SK-N-SH (cell line): ENCODE measurements around the gene ZHX3. TPM values are rescaled to one million over a fixed set of nuclear protein-coding genes. Genes with fewer than 3 reads are reported as not detected.
A peak's percentile ranks its signal among the peaks of the same experiment; 100 is the strongest.

Experiments
- CTCF ChIA-PET: fragments of 300-600, 350-600 bp; formaldehyde crosslinking; extraction: SDS; loops from one replicate; lab custom pipeline; 2021; lab: Yijun Ruan, JAX
- POLR2A ChIA-PET: fragments of 350-600 bp; sonication (Branson Sonifier 250); formaldehyde crosslinking; extraction: SDS; loops from one replicate; lab custom pipeline; 2020; ENCODE audit warnings: antibody characterized with exemption, inconsistent platforms; lab: Yijun Ruan, JAX
- DNase-seq: peaks from one replicate; pipeline ENCODE4 v3.0.0; 2012
- H2AFZ ChIP-seq: fragments of 200-600 bp; sonication (generic); 2 replicates; pipeline ENCODE4 v1.8.1; 2016; ENCODE audit warnings: antibody characterized with exemption, mild to moderate bottlenecking, low read depth
- H3F3A ChIP-seq: fragments of 200-600 bp; sonication (generic); replicated peaks from 2 replicates; pipeline ENCODE3; 2016; ENCODE audit warnings: antibody characterized with exemption, mild to moderate bottlenecking; ENCODE audit not compliant: insufficient read depth
- H3K27ac ChIP-seq, 2 experiments: fragments of 200-500 bp in 1 of 2; fragments of 200-600 bp in 1 of 2; sonication (Bioruptor generic) in 1 of 2; sonication (generic), shearing (Covaris generic) in 1 of 2; 2 replicates each; pipeline versions ENCODE4 v1.5.1 to v1.6.1; 2014 to 2016; ENCODE audit warnings: low read depth in 2 of 2, inconsistent platforms in 1 of 2, low read length in 1 of 2, mild to moderate bottlenecking in 1 of 2, mixed read lengths in 1 of 2
- H3K27me3 ChIP-seq: fragments of 200-600 bp; sonication (generic), shearing (Covaris generic); 2 replicates; pipeline ENCODE4 v1.6.1; 2016; ENCODE audit warnings: mixed run types; ENCODE audit not compliant: insufficient read depth
- H3K36me3 ChIP-seq, 2 experiments: fragments of 200-500 bp in 1 of 2; fragments of 200-600 bp in 1 of 2; sonication (Bioruptor generic) in 1 of 2; sonication (generic) in 1 of 2; replicated peaks in 1 of 2; 2 replicates each; pipeline versions ENCODE3 to v1.5.1; 2014 to 2016; ENCODE audit warnings: low read length in 1 of 2, mild to moderate bottlenecking in 1 of 2; ENCODE audit not compliant: insufficient read depth in 2 of 2, control insufficient read depth in 1 of 2
- H3K4me1 ChIP-seq, 2 experiments: fragments of 200-500 bp in 1 of 2; fragments of 200-600 bp in 1 of 2; sonication (Bioruptor generic) in 1 of 2; sonication (generic), shearing (Covaris generic) in 1 of 2; 2 replicates each; pipeline versions ENCODE4 v1.5.1 to v1.6.1; 2014 to 2016; ENCODE audit warnings: low read depth in 1 of 2, low read length in 1 of 2, mixed run types in 1 of 2; ENCODE audit not compliant: insufficient read depth in 2 of 2, control insufficient read depth in 1 of 2
- H3K4me2 ChIP-seq: fragments of 200-600 bp; sonication (generic), shearing (Covaris generic); 2 replicates; pipeline ENCODE4 v1.6.1; 2017; ENCODE audit warnings: mixed run types
- H3K4me3 ChIP-seq, 2 experiments: fragments of 200-500 bp in 1 of 2; fragments of 200-600 bp in 1 of 2; sonication (Bioruptor generic) in 1 of 2; sonication (generic), shearing (Covaris generic) in 1 of 2; 2 replicates each; pipeline versions ENCODE4 v1.5.1 to v1.8.1; 2014 to 2016; ENCODE audit warnings: low read depth in 2 of 2, inconsistent platforms in 1 of 2, low read length in 1 of 2, mild to moderate bottlenecking in 1 of 2, mixed read lengths in 1 of 2, moderate library complexity in 1 of 2
- H3K79me2 ChIP-seq: fragments of 200-600 bp; sonication (generic); 2 replicates; pipeline ENCODE4 v1.8.1; 2017; ENCODE audit warnings: mild to moderate bottlenecking; ENCODE audit not compliant: insufficient read depth
- H3K9ac ChIP-seq: fragments of 200-600 bp; sonication (generic); 2 replicates; pipeline ENCODE4 v1.6.1; 2017; ENCODE audit warnings: mixed run types
- H3K9me2 ChIP-seq: fragments of 200-600 bp; sonication (generic); 2 replicates; pipeline ENCODE4 v1.6.1; 2017; ENCODE audit warnings: mixed run types
- H3K9me3 ChIP-seq: fragments of 200-600 bp; sonication (generic); 2 replicates; pipeline ENCODE4 v1.6.1; 2017; ENCODE audit warnings: mixed run types, mild to moderate bottlenecking, moderate library complexity
- H4K20me1 ChIP-seq: fragments of 200-600 bp; sonication (generic); 2 replicates; pipeline ENCODE4 v1.6.1; 2017; ENCODE audit warnings: mild to moderate bottlenecking, mixed run types; ENCODE audit not compliant: insufficient read depth
- CHD2 ChIP-seq: fragments of 150-350 bp; IDR thresholded peaks from 2 replicates; pipeline ENCODE4 v1.6.1; 2018; ENCODE audit warnings: low read length; ENCODE audit not compliant: partially characterized antibody
- EP300 ChIP-seq, 2 experiments: IDR thresholded peaks; 2 replicates each; pipeline versions ENCODE4 v1.4.0 to v1.6.1; 2012; ENCODE audit warnings: borderline replicate concordance in 1 of 2, low read depth in 1 of 2, low read length in 1 of 2
- FOXM1 ChIP-seq: IDR thresholded peaks from 2 replicates; pipeline ENCODE4 v1.4.0; 2012; ENCODE audit warnings: low read depth, mild to moderate bottlenecking
- MEF2A ChIP-seq: IDR thresholded peaks from 2 replicates; pipeline ENCODE4 v1.4.0; 2012; ENCODE audit warnings: low read depth, borderline replicate concordance
- MXI1 ChIP-seq: IDR thresholded peaks from 2 replicates; pipeline ENCODE4 v1.6.1; 2012; ENCODE audit warnings: mild to moderate bottlenecking, low read depth, low read length, improper control_type of control experiment
- NFIC ChIP-seq: IDR thresholded peaks from 2 replicates; pipeline ENCODE4 v1.4.0; 2012; ENCODE audit warnings: borderline replicate concordance
- POLR2AphosphoS5 ChIP-seq: IDR thresholded peaks from 2 replicates; pipeline ENCODE4 v1.6.1; 2012; ENCODE audit warnings: low read depth, low read length
- RCOR1 ChIP-seq: fragments of 150-350 bp; IDR thresholded peaks from 2 replicates; pipeline ENCODE4 v1.6.1; 2017; ENCODE audit warnings: antibody characterized with exemption, low read length
- RXRA ChIP-seq: IDR thresholded peaks from 2 replicates; pipeline ENCODE4 v1.4.0; 2012; ENCODE audit warnings: low read depth, mild to moderate bottlenecking, borderline replicate concordance
- SIN3A ChIP-seq: IDR thresholded peaks from 2 replicates; pipeline ENCODE4 v1.6.1; 2012; ENCODE audit warnings: low read depth, mild to moderate bottlenecking, low read length, moderate library complexity, borderline replicate concordance
- TAF1 ChIP-seq: IDR thresholded peaks from 2 replicates; pipeline ENCODE4 v1.6.1; 2012; ENCODE audit warnings: low read depth, mild to moderate bottlenecking, low read length, moderate library complexity, borderline replicate concordance
- TCF12 ChIP-seq: IDR thresholded peaks from 2 replicates; pipeline ENCODE4 v1.4.0; 2012
- USF2 ChIP-seq: fragments of 150-350 bp; IDR thresholded peaks from 2 replicates; pipeline ENCODE4 v1.6.1; 2017; ENCODE audit warnings: antibody characterized with exemption, low read length, low read depth, borderline replicate concordance
- ZBTB33 ChIP-seq: IDR thresholded peaks from 2 replicates; pipeline ENCODE4 v1.4.0; 2012; ENCODE audit warnings: low read depth, borderline replicate concordance
- WGBS: methylation state at CpG from one replicate; pipeline ENCODE4 v1.1.6; 2017; ENCODE audit warnings: low lambda C conversion rate; 5-methylcytosine and 5-hydroxymethylcytosine counted together
- polyA plus RNA-seq, 3 experiments: library from polyadenylated mRNA; depleted of rRNA; stranded (reverse); fragments of >200 nt; gene quantifications; 2 replicates each; pipeline ENCODE4 v1.2.3, GENCODE V29; 2012

The ZHX3 gene
- polyA plus RNA-seq, 1 of the 3 experiments (the other 2 are of a cell fraction) = 6.0 TPM

GRCh38 chr20:41344938-41345728, 27.6 kb upstream of the ZHX3 start:
- CTCF ChIA-PET = interaction anchor here (0.7 to 1.6 kb wide), 5 partner anchors 20 to 377 kb away, joined by 3 to 5 read pairs (median 5); no protein-coding TSS in a partner anchor
- Histone ChIP-seq H3K4me3 (no peak overlapping the region), H3K9me3 (no peaks in the 10 kb centered on the region), H4K20me1 (no peaks in the 10 kb centered on the region), H3K36me3 (no peaks in the 10 kb centered on the region), H3K4me1 (peaks cover 0 to 2% of the 10 kb centered on the region in 2 experiments; a peak in 1 of 4 replicates), H3K9ac (no peak overlapping the region), H3K79me2 (no peaks in the 10 kb centered on the region), H3K4me2 (no peak overlapping the region), H3K27ac (no peak overlapping the region), H2AFZ (no peak overlapping the region), H3F3A (no peaks in the 10 kb centered on the region), H3K9me2 (no peaks in the 10 kb centered on the region), H3K27me3 (no peaks in the 10 kb centered on the region)
- TF ChIP-seq MEF2A = no peak
- TF ChIP-seq RXRA = no peak
- POLR2A ChIA-PET = no interaction called here
- DNase-seq = no peak
- WGBS = 85% methylated on average over 9 of the region's 11 CpGs

GRCh38 chr20:41344477-41344876, 26.9 kb upstream of the ZHX3 start:
- Histone ChIP-seq H3K9me2 (no peaks in the 10 kb centered on the region), H3K4me2 (no peak overlapping the region), H3K36me3 (no peaks in the 10 kb centered on the region), H3K27ac (no peak overlapping the region), H3K27me3 (no peaks in the 10 kb centered on the region), H3K4me3 (no peak overlapping the region), H3F3A (no peaks in the 10 kb centered on the region), H2AFZ (no peak overlapping the region), H3K9ac (no peak overlapping the region), H4K20me1 (no peaks in the 10 kb centered on the region), H3K9me3 (no peaks in the 10 kb centered on the region), H3K79me2 (no peaks in the 10 kb centered on the region), H3K4me1 (peaks cover 0 to 5% of the 10 kb centered on the region in 2 experiments; a peak in 1 of 4 replicates)
- DNase-seq = peak; percentile 13
- WGBS = 100% methylated on average over 3 of the region's 4 CpGs
- TF ChIP-seq TAF1 = no peak
- no peak for TF ChIP-seq EP300 (IDR thresholded peaks at IDR 0.05; ENCODE audit: borderline replicate concordance in 1 of 2, low read depth in 1 of 2, low read length in 1 of 2)
- TF ChIP-seq MXI1 = no peak
- TF ChIP-seq NFIC = no peak
- no peak for TF ChIP-seq TCF12
- TF ChIP-seq POLR2AphosphoS5 = no peak
- no peak for TF ChIP-seq CHD2
- TF ChIP-seq RCOR1 = no peak
- TF ChIP-seq FOXM1 = no peak
- no peak for TF ChIP-seq USF2
- TF ChIP-seq ZBTB33 = no peak
- TF ChIP-seq RXRA = no peak
- no peak for TF ChIP-seq SIN3A
- POLR2A ChIA-PET = no interaction called here
- CTCF ChIA-PET = interaction anchor here (1.3 to 1.6 kb wide), 4 partner anchors 21 to 376 kb away, joined by 3 to 5 read pairs (median 4); no protein-coding TSS in a partner anchor
